ENCODE measurements around the gene IQCE. TPM values are rescaled to one million over a fixed set of nuclear protein-coding genes. Genes with fewer than 3 reads are reported as not detected.
"Not testable (repeated sequence)": the region's sequence is repeated elsewhere in the genome, so short reads cannot be mapped to it uniquely, and the experiment has no call there.

Gene IQCE
- total and polyA plus RNA-seq, 2 donors (not counting 1 experiment from before 2014, with no cell fraction given): 3.5 to 9.5 TPM

GRCh38 chr7:2608921-2609411 lies 50.2 kb downstream of the IQCE start:
- Histone ChIP-seq H3K9ac (ENCODE audit: low read length) (peak overlapping the region; percentile 50), H4K20me1 (ENCODE audit: control insufficient read depth, insufficient read depth, low read length, poor library complexity, severe bottlenecking) (no peaks in the 10 kb centered on the region), H3K4me1 (ENCODE audit: control insufficient read depth in 2 of 2, insufficient read depth in 2 of 2, low read length in 2 of 2) (peaks cover 15 to 25% of the 10 kb centered on the region in 2 donors), H3K4me3 (ENCODE audit: control extremely low read depth in 1 of 5, extremely low read depth in 1 of 5, insufficient read depth in 1 of 5, low read depth in 2 of 5, low read length in 4 of 5) (peak overlapping the region in 4 of 5 experiments; percentile 18 to 48 (median 37)), H2AFZ (ENCODE audit: insufficient read depth, low read depth, low read length, poor library complexity, severe bottlenecking) (peak overlapping the region; percentile 63), H3K4me2 (replicated peaks; ENCODE audit: low read depth, low read length, poor library complexity, severe bottlenecking) (peak overlapping the region; percentile 76), H3K79me2 (ENCODE audit: control insufficient read depth, insufficient read depth, low read length) (no peaks in the 10 kb centered on the region), H3K27ac (ENCODE audit: low read length in 2 of 2) (peak overlapping the region in 1 of 2 donors; percentile 42), H3K9me3 (ENCODE audit: control extremely low read depth in 1 of 3, control insufficient read depth in 2 of 3, insufficient read depth in 1 of 3, low read length in 2 of 3) (no peaks in the 10 kb centered on the region), H3K27me3 (replicated peaks in 1 of 4; ENCODE audit: control extremely low read depth in 1 of 4, control insufficient read depth in 3 of 4, insufficient read depth in 4 of 4, low read length in 3 of 4) (no peaks in the 10 kb centered on the region), H3K36me3 (replicated peaks in 1 of 2; ENCODE audit: control extremely low read depth in 1 of 2, control insufficient read depth in 1 of 2, extremely low read depth in 1 of 2, insufficient read depth in 2 of 2, low read length in 1 of 2) (no peaks in the 10 kb centered on the region)
- ChIA-PET POLR2A (interaction anchor here (1.0 to 1.8 kb wide), 4 partner anchors 33 to 110 kb away, joined by 3 to 5 read pairs (median 4); no protein-coding TSS in a partner anchor), CTCF (interaction anchor here (0.7 to 2.1 kb wide), 15 partner anchors 10 to 481 kb away, joined by 3 to 19 read pairs (median 3); no protein-coding TSS in a partner anchor)
- Mint-ChIP-seq H3K9me3 (ENCODE audit: insufficient read depth) (no peaks in the 10 kb centered on the region), H3K27me3 (no peaks in the 10 kb centered on the region), H3K4me3 (peak overlapping the region; percentile 87), H3K27ac (peak overlapping the region; percentile 88), H3K4me1 (peaks cover 25% of the 10 kb centered on the region)
- TF ChIP-seq EZH2 (IDR thresholded peaks at IDR 0.05; ENCODE audit: borderline replicate concordance, insufficient read depth, low read depth, low read length, poor library complexity, severe bottlenecking) (no peak), CTCF (IDR thresholded peaks at IDR 0.05) (peak; percentile 57)
- intact Hi-C loops (cut with micrococcal nuclease): loop anchor here (1.0 to 2.0 kb wide), 2 partner anchors 24 to 54 kb away; partner anchors contain the start of gene BRAT1
- ATAC-seq (ENCODE audit: low read depth) (peak; percentile 94), DNase-seq (peak; percentile 83)
- WGBS (ENCODE audit: insufficient coverage): 4% methylated on average over 4 of the region's 14 CpGs

GRCh38 chr7:2609646-2610045 lies 50.9 kb downstream of the IQCE start:
- peaks cover 16 to 30% of the 10 kb centered on the region in 2 donors for H3K4me1 ChIP-seq (ENCODE audit: control insufficient read depth in 2 of 2, insufficient read depth in 2 of 2, low read length in 2 of 2)
- H3K9ac ChIP-seq (ENCODE audit: low read length); H3K9me3 ChIP-seq (ENCODE audit: control extremely low read depth in 1 of 3, control insufficient read depth in 2 of 3, insufficient read depth in 1 of 3, low read length in 2 of 3); H3K4me3 ChIP-seq (ENCODE audit: control extremely low read depth in 1 of 5, extremely low read depth in 1 of 5, insufficient read depth in 1 of 5, low read depth in 2 of 5, low read length in 4 of 5); H3K27ac Mint-ChIP-seq; H3K27me3 Mint-ChIP-seq; DNase-seq; H3K27me3 ChIP-seq (replicated peaks in 1 of 4; ENCODE audit: control extremely low read depth in 1 of 4, control insufficient read depth in 3 of 4, insufficient read depth in 4 of 4, low read length in 3 of 4); H3K36me3 ChIP-seq (replicated peaks in 1 of 2; ENCODE audit: control extremely low read depth in 1 of 2, control insufficient read depth in 1 of 2, extremely low read depth in 1 of 2, insufficient read depth in 2 of 2, low read length in 1 of 2); H3K27ac ChIP-seq (ENCODE audit: low read length in 2 of 2); ATAC-seq (ENCODE audit: low read depth); H3K9me3 Mint-ChIP-seq (ENCODE audit: insufficient read depth); H3K79me2 ChIP-seq (ENCODE audit: control insufficient read depth, insufficient read depth, low read length); H4K20me1 ChIP-seq (ENCODE audit: control insufficient read depth, insufficient read depth, low read length, poor library complexity, severe bottlenecking): not testable (repeated sequence)
- CTCF ChIA-PET: interaction anchor here (1.1 to 2.1 kb wide), 7 partner anchors 24 to 131 kb away, joined by 3 to 19 read pairs (median 4); no protein-coding TSS in a partner anchor
- POLR2A ChIA-PET: interaction anchor here (1.8 kb wide), 1 partner anchor 101 kb away, joined by 5 read pairs; no protein-coding TSS in a partner anchor
- peak overlapping the region; percentile 63 for H2AFZ ChIP-seq (ENCODE audit: insufficient read depth, low read depth, low read length, poor library complexity, severe bottlenecking)
- intact Hi-C loops (cut with micrococcal nuclease): loop anchor here (1.0 to 2.0 kb wide), 2 partner anchors 24 to 55 kb away; partner anchors contain the start of gene BRAT1
- Mint-ChIP-seq H3K4me1 (peaks cover 31% of the 10 kb centered on the region), H3K4me3 (peak overlapping the region; percentile 87)
- H3K4me2 ChIP-seq (replicated peaks; ENCODE audit: low read depth, low read length, poor library complexity, severe bottlenecking): peak overlapping the region; percentile 76
- WGBS (ENCODE audit: insufficient coverage): 90% methylated on average over 6 of the region's 6 CpGs
